Neural cell (in vitro differentiated cells): ENCODE results near the gene RAPGEF4. TPM values are rescaled to one million over a fixed set of nuclear protein-coding genes. Genes with fewer than 3 reads are reported as not detected.
"Not testable (repeated sequence)": the region's sequence is repeated elsewhere in the genome, so short reads cannot be mapped to it uniquely, and the experiment has no call there.

Source experiments
- H2AFZ ChIP-seq: fragments of 200-600, 300-800 bp; sonication (generic), shearing (Covaris generic); 2 replicates; pipeline ENCODE4 v1.6.0; 2014; ENCODE audit warnings: low read depth, mild to moderate bottlenecking, antibody characterized with exemption, low read length, moderate library complexity
- H3F3A ChIP-seq: fragments of 200-600 bp; shearing (Covaris generic); 2 replicates; pipeline ENCODE4 v1.6.1; 2016; ENCODE audit warnings: mild to moderate bottlenecking, moderate library complexity, mixed read lengths, antibody characterized with exemption, low read length; ENCODE audit not compliant: insufficient read depth, poor library complexity, severe bottlenecking
- H3K27ac ChIP-seq: fragments of 200-600, 300-800 bp; sonication (generic), shearing (Covaris generic); 2 replicates; pipeline ENCODE4 v1.5.1; 2014; ENCODE audit warnings: mild to moderate bottlenecking, low read length, moderate library complexity
- H3K27me3 ChIP-seq: fragments of 300-800, 200-600 bp; sonication (generic), shearing (Covaris generic); 2 replicates; pipeline ENCODE4 v1.6.0; 2014; ENCODE audit warnings: mild to moderate bottlenecking, low read depth, low read length, moderate library complexity; ENCODE audit not compliant: insufficient read depth
- H3K36me3 ChIP-seq: fragments of 300-800, 200-600 bp; sonication (generic), shearing (Covaris generic); 2 replicates; pipeline ENCODE4 v1.5.1; 2014; ENCODE audit warnings: mild to moderate bottlenecking, antibody characterized with exemption, low read length, moderate library complexity; ENCODE audit not compliant: insufficient read depth
- H3K4me2 ChIP-seq: fragments of 300-800, 200-600 bp; sonication (generic), shearing (Covaris generic); 2 replicates; pipeline ENCODE4 v1.6.0; 2014; ENCODE audit warnings: mild to moderate bottlenecking, low read length
- H3K4me3 ChIP-seq: fragments of 300-800, 200-600 bp; sonication (generic), shearing (Covaris generic); 2 replicates; pipeline ENCODE4 v1.5.1; 2014; ENCODE audit warnings: mild to moderate bottlenecking, low read length, moderate library complexity
- H3K79me2 ChIP-seq: fragments of 200-600 bp; shearing (Covaris generic); replicated peaks from 2 replicates; pipeline ENCODE4 v1.6.0; 2014; ENCODE audit warnings: mild to moderate bottlenecking, low read length, moderate library complexity; ENCODE audit not compliant: insufficient read depth
- H3K9ac ChIP-seq: fragments of 300-800, 200-600 bp; sonication (generic), shearing (Covaris generic); 2 replicates; pipeline ENCODE4 v1.6.1; 2016; ENCODE audit warnings: mild to moderate bottlenecking, low read length, mixed read lengths
- H3K9me2 ChIP-seq: fragments of 200-600 bp; shearing (Covaris generic); 2 replicates; pipeline ENCODE4 v1.6.1; 2016; ENCODE audit warnings: mild to moderate bottlenecking, low read length, mixed read lengths; ENCODE audit not compliant: insufficient read depth
- H3K9me3 ChIP-seq: fragments of 200-600, 300-800 bp; sonication (generic), shearing (Covaris generic); 2 replicates; pipeline ENCODE4 v1.6.1; 2016; ENCODE audit warnings: mild to moderate bottlenecking, mixed run types, low read length, moderate library complexity, mixed read lengths
- H4K20me1 ChIP-seq: fragments of 200-600 bp; shearing (Covaris generic); 2 replicates; pipeline ENCODE4 v1.6.1; 2016; ENCODE audit warnings: mild to moderate bottlenecking, mixed run types; ENCODE audit not compliant: insufficient read depth
- EP300 ChIP-seq: fragments of 450-650 bp; conservative IDR thresholded peaks from 2 replicates; pipeline ENCODE4 v1.6.1; 2014; ENCODE audit warnings: antibody characterized with exemption, mild to moderate bottlenecking, moderate library complexity; ENCODE audit not compliant: poor library complexity, severe bottlenecking
- EZH2 ChIP-seq: fragments of 200-600, 300-800 bp; shearing (Covaris generic), sonication (generic); IDR thresholded peaks from 2 replicates; pipeline ENCODE4 v1.6.1; 2014; ENCODE audit warnings: antibody characterized with exemption, low read length, borderline replicate concordance, mild to moderate bottlenecking; ENCODE audit not compliant: insufficient read depth, poor library complexity, severe bottlenecking
- MXI1 ChIP-seq: fragments of 450-650 bp; conservative IDR thresholded peaks from 2 replicates; pipeline ENCODE4 v1.6.1; 2014; ENCODE audit warnings: antibody characterized with exemption, mild to moderate bottlenecking; ENCODE audit not compliant: poor library complexity, severe bottlenecking
- POLR2AphosphoS5 ChIP-seq: IDR thresholded peaks from 2 replicates; pipeline ENCODE4 v1.6.1; 2012
- RAD21 ChIP-seq: fragments of 450-650 bp; conservative IDR thresholded peaks from 2 replicates; pipeline ENCODE4 v1.6.1; 2014; ENCODE audit warnings: antibody characterized with exemption, mild to moderate bottlenecking, moderate library complexity
- SMC3 ChIP-seq: fragments of 450-650 bp; conservative IDR thresholded peaks from 2 replicates; pipeline ENCODE4 v1.6.1; 2014; ENCODE audit warnings: antibody characterized with exemption, mild to moderate bottlenecking, moderate library complexity; ENCODE audit not compliant: poor library complexity
- TAF1 ChIP-seq: IDR thresholded peaks from 2 replicates; pipeline ENCODE4 v1.6.1; 2012; ENCODE audit warnings: low read depth
- polyA plus RNA-seq: library from polyadenylated mRNA; depleted of rRNA; stranded (reverse); fragments of >200 nt; gene quantifications from 2 replicates; pipeline ENCODE4 v1.2.3, GENCODE V29; 2014
- TF ChIP-seq, protein P1 (sequence below): IDR thresholded peaks from 2 replicates; pipeline ENCODE4 v1.6.1; 2012; ENCODE audit warnings: borderline replicate concordance
- TF ChIP-seq, protein P2 (sequence below): fragments of 450-650 bp; IDR thresholded peaks from 2 replicates; pipeline ENCODE4 v1.5.1; 2014; ENCODE audit warnings: antibody characterized with exemption, mild to moderate bottlenecking, moderate library complexity; ENCODE audit not compliant: poor library complexity, severe bottlenecking

Gene RAPGEF4
- polyA plus RNA-seq, 1 donor from 2014 or later, result 10.4 TPM

DNA sequence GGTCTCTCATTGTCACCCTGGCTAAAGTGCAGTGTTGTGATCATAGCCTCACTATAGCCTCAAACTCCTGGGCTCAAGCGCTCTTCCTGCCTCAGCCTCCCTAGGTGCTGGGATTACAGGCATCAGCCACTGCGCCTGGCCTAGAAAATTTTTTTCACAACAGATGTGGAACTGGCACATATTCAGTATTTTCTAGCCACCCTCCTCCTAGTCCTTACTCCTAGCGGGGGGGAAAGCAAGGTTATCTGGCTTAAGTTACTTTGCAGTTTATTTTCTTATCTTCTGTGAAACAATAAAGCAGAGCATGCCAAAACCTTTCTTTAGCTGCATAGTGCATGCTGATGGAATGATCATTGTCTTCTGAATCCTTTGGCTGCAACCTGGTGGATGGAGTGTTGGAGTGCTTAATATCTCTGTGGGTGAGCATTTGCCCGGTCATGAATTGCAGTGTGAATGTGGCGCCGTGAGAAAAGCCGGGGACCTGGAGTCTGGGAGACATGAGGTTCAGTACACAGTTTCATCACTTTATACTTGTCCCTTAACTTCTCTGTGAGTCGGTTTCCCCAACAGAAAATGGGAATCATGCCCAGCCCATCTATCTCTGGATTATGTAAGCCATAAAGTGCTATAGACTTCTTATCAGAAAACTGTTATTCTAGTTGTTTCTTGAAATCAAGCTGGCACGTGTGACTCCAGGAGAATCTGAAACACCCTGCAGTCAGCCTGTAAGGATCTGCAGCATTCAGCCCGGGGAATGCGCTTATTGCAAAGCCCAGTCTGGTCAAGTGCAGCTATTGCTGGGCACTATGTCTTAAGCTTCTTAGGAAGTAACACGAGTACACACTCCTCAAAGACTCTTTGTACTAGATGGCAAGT, 301.8 kb downstream of the RAPGEF4 start:
- no peaks in the 10 kb centered on the region for H3K79me2 ChIP-seq
- no peak for TF ChIP-seq EP300
- TF ChIP-seq, protein P1, sequence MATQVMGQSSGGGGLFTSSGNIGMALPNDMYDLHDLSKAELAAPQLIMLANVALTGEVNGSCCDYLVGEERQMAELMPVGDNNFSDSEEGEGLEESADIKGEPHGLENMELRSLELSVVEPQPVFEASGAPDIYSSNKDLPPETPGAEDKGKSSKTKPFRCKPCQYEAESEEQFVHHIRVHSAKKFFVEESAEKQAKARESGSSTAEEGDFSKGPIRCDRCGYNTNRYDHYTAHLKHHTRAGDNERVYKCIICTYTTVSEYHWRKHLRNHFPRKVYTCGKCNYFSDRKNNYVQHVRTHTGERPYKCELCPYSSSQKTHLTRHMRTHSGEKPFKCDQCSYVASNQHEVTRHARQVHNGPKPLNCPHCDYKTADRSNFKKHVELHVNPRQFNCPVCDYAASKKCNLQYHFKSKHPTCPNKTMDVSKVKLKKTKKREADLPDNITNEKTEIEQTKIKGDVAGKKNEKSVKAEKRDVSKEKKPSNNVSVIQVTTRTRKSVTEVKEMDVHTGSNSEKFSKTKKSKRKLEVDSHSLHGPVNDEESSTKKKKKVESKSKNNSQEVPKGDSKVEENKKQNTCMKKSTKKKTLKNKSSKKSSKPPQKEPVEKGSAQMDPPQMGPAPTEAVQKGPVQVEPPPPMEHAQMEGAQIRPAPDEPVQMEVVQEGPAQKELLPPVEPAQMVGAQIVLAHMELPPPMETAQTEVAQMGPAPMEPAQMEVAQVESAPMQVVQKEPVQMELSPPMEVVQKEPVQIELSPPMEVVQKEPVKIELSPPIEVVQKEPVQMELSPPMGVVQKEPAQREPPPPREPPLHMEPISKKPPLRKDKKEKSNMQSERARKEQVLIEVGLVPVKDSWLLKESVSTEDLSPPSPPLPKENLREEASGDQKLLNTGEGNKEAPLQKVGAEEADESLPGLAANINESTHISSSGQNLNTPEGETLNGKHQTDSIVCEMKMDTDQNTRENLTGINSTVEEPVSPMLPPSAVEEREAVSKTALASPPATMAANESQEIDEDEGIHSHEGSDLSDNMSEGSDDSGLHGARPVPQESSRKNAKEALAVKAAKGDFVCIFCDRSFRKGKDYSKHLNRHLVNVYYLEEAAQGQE, result no peak
- TF ChIP-seq SMC3, result no peak
- TF ChIP-seq MXI1, result no peak
- TF ChIP-seq EZH2, result no peak
- no peak for TF ChIP-seq TAF1
- no peak for TF ChIP-seq POLR2AphosphoS5
- TF ChIP-seq, protein P2, sequence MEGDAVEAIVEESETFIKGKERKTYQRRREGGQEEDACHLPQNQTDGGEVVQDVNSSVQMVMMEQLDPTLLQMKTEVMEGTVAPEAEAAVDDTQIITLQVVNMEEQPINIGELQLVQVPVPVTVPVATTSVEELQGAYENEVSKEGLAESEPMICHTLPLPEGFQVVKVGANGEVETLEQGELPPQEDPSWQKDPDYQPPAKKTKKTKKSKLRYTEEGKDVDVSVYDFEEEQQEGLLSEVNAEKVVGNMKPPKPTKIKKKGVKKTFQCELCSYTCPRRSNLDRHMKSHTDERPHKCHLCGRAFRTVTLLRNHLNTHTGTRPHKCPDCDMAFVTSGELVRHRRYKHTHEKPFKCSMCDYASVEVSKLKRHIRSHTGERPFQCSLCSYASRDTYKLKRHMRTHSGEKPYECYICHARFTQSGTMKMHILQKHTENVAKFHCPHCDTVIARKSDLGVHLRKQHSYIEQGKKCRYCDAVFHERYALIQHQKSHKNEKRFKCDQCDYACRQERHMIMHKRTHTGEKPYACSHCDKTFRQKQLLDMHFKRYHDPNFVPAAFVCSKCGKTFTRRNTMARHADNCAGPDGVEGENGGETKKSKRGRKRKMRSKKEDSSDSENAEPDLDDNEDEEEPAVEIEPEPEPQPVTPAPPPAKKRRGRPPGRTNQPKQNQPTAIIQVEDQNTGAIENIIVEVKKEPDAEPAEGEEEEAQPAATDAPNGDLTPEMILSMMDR, result no peak
- TF ChIP-seq RAD21, result no peak
- H3K27ac ChIP-seq, result no peak overlapping the region
- H2AFZ ChIP-seq, result no peak overlapping the region
- H3K9ac ChIP-seq, result no peak overlapping the region
- H3K9me3 ChIP-seq, result no peaks in the 10 kb centered on the region
- H4K20me1 ChIP-seq, result no peaks in the 10 kb centered on the region
- H3K9me2 ChIP-seq, result no peaks in the 10 kb centered on the region
- H3K27me3 ChIP-seq, result no peaks in the 10 kb centered on the region
- H3K4me3 ChIP-seq, result no peak overlapping the region
- H3F3A ChIP-seq, result no peaks in the 10 kb centered on the region
- no peak overlapping the region for H3K4me2 ChIP-seq
- no peaks in the 10 kb centered on the region for H3K36me3 ChIP-seq

DNA sequence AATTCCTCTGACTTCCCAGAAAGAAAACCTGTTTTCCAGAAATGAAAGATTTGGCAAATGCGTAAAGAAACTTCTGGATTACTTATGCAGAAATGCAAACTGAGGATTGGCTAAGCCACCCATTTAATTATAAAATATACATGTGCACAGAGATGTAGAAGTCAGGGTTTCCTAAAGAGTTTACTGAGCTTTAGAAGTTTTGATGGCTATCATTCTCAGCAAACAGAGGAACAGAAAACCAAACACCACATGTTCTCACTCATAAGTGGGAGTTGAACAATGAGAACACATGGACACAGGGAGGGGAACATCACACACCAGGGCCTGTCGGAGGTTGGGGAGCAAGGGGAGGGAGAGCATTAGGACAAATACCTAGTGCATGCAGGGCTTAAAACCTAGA, 302.6 kb downstream of the RAPGEF4 start:
- not testable (repeated sequence) for H3K4me2 ChIP-seq, H3K79me2 ChIP-seq, H3K9me2 ChIP-seq, H2AFZ ChIP-seq, H3K27me3 ChIP-seq, H3K9ac ChIP-seq, H4K20me1 ChIP-seq, H3F3A ChIP-seq, H3K27ac ChIP-seq, H3K9me3 ChIP-seq, H3K36me3 ChIP-seq, H3K4me3 ChIP-seq
